Fibroblast of peridontal ligament (primary cell): ENCODE data around the gene DPP3.
"Not testable (repeated sequence)": the region's sequence is repeated elsewhere in the genome, so short reads cannot be mapped to it uniquely, and the experiment has no call there.

Experiments used
- DNase-seq: peaks from one replicate; pipeline ENCODE4 v3.0.0-alpha.2; 2010; ENCODE audit errors: extremely low read depth

Gene DPP3

GRCh38 chr11:66480117-66480938 is at the start of gene DPP3:
Gene DPP3, plus strand, starts transcription at chr11:66480434. Its CDS starts 1,767 bp downstream, at chr11:66482201.
- peak; percentile 92 for DNase-seq

- not testable (repeated sequence) for DNase-seq
Measured at GRCh38 chr11:66431287-66431686, 48.9 kb upstream of the DPP3 start.

GRCh38 chr11:66431871-66432329 is 48.3 kb upstream of the DPP3 start:
- not testable (repeated sequence) for DNase-seq

GRCh38 chr11:66432597-66432996 is 47.6 kb upstream of the DPP3 start:
- DNase-seq: no peak

- peak; percentile 6 for DNase-seq
Measured at GRCh38 chr11:66437979-66438503, 42.2 kb upstream of the DPP3 start.

- peak; percentile 92 for DNase-seq
Measured at GRCh38 chr11:66438504-66439466, 41.4 kb upstream of the DPP3 start, which contains the start of gene MRPL11. Gene MRPL11, minus strand, starts transcription at chr11:66438848. Its CDS starts 94 bp downstream, at chr11:66438754.

GRCh38 chr11:66440101-66440939 is 39.9 kb upstream of the DPP3 start:
- DNase-seq: not testable (repeated sequence)

GRCh38 chr11:66440940-66441282 is 39.3 kb upstream of the DPP3 start:
- DNase-seq: not testable (repeated sequence)

- peak; percentile 92 for DNase-seq
Measured at GRCh38 chr11:66443602-66444001, 36.6 kb upstream of the DPP3 start.

- DNase-seq: no peak
Measured at GRCh38 chr11:66447012-66447411, 33.2 kb upstream of the DPP3 start.

GRCh38 chr11:66448523-66448922 is 31.7 kb upstream of the DPP3 start:
- DNase-seq: no peak

- DNase-seq: no peak
Measured at GRCh38 chr11:66450560-66450959, 29.7 kb upstream of the DPP3 start.

GRCh38 chr11:66451663-66452062 is 28.6 kb upstream of the DPP3 start:
- no peak for DNase-seq

GRCh38 chr11:66454247-66454646 is 26.0 kb upstream of the DPP3 start:
- no peak for DNase-seq

- DNase-seq: no peak
Measured at GRCh38 chr11:66454828-66455227, 25.4 kb upstream of the DPP3 start.

GRCh38 chr11:66457826-66458225 is 22.4 kb upstream of the DPP3 start:
- DNase-seq: no peak

GRCh38 chr11:66459138-66459778 is 21.0 kb upstream of the DPP3 start:
- no peak for DNase-seq

GRCh38 chr11:66462010-66462409 is 18.2 kb upstream of the DPP3 start:
- DNase-seq: no peak

- no peak for DNase-seq
Measured at GRCh38 chr11:66462911-66463310, 17.3 kb upstream of the DPP3 start.

GRCh38 chr11:66464116-66464515 is 16.1 kb upstream of the DPP3 start:
- DNase-seq: not testable (repeated sequence)

- no peak for DNase-seq
Measured at GRCh38 chr11:66464916-66465315, 15.3 kb upstream of the DPP3 start.
